CD4-positive, alpha-beta T cell treated with Interferon gamma for 1 hour (primary cell): Measurements from ENCODE around the gene FOXC1.

ENCODE experiments used
- DNase-seq: peaks from one replicate; pipeline ENCODE4 v3.0.0-alpha.2; 2020

FOXC1 gene

GRCh38 chr6:1612974-1613306 is 3.2 kb downstream of the FOXC1 start:
- no peak for DNase-seq

- no peak for DNase-seq
Observed at GRCh38 chr6:1613346-1613687, 3.6 kb downstream of the FOXC1 start.

- no peak for DNase-seq
Observed at GRCh38 chr6:1613688-1614447, 4.2 kb downstream of the FOXC1 start.

GRCh38 chr6:1614448-1615150 is 4.9 kb downstream of the FOXC1 start:
- DNase-seq: peak; percentile 38

GRCh38 chr6:1615151-1615852 is 5.6 kb downstream of the FOXC1 start:
- no peak for DNase-seq

GRCh38 chr6:1615853-1616420 is 6.2 kb downstream of the FOXC1 start:
- no peak for DNase-seq

GRCh38 chr6:1616701-1617463 is 7.2 kb downstream of the FOXC1 start:
- no peak for DNase-seq

- no peak for DNase-seq
Observed at GRCh38 chr6:1617466-1618310, 8.0 kb downstream of the FOXC1 start.

GRCh38 chr6:1618311-1619097 is 8.8 kb downstream of the FOXC1 start:
- DNase-seq: no peak

- DNase-seq: no peak
Observed at GRCh38 chr6:1619098-1619672, 9.5 kb downstream of the FOXC1 start.

GRCh38 chr6:1619673-1620503 is 10.2 kb downstream of the FOXC1 start:
- no peak for DNase-seq

- no peak for DNase-seq
Observed at GRCh38 chr6:1620504-1621069, 10.9 kb downstream of the FOXC1 start.

- no peak for DNase-seq
Observed at GRCh38 chr6:1621070-1621701, 11.5 kb downstream of the FOXC1 start.

GRCh38 chr6:1622220-1622850 is 12.6 kb downstream of the FOXC1 start:
- no peak for DNase-seq

GRCh38 chr6:1622851-1623768 is 13.4 kb downstream of the FOXC1 start:
- DNase-seq: no peak

GRCh38 chr6:1623769-1624057 is 14.0 kb downstream of the FOXC1 start:
- DNase-seq: no peak

- DNase-seq: no peak
Observed at GRCh38 chr6:1624058-1624850, 14.5 kb downstream of the FOXC1 start.
